Activated CD4-positive, alpha-beta T cell treated with anti-CD3 and anti-CD28 coated beads, Interleukin-2, Interleukin-4, amounts not matched to agents 100 ng/mL and 50 ng/mL, durations not matched to agents 16 hours and 8 hours (primary cell): Measurements from ENCODE around the gene SORCS2.

Experiments used
- DNase-seq: peaks from one replicate; pipeline ENCODE4 v3.0.0-alpha.2; 2020; ENCODE audit warnings: low spot score

The SORCS2 gene

DNA sequence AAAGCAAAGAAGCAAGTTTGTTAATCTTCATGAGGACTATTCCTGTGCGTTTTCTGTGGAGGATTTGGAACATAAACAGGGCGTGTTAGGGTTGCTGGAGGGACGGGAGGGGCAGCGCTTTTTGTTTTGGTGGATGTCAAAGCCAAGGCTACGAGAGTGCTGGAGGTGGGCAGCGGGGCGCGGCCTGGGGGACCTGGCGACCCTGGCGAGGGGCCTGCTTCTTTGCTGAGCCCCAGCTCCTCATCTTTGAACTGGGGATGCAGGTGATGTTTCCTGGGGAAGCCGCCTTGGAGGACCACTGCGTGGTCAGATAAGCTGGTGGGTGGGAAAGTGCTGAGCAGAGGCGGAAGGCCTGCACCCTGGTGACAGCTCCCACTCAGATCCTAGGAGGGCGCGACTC, 55.2 kb downstream of the SORCS2 start:
- DNase-seq, result no peak

DNA sequence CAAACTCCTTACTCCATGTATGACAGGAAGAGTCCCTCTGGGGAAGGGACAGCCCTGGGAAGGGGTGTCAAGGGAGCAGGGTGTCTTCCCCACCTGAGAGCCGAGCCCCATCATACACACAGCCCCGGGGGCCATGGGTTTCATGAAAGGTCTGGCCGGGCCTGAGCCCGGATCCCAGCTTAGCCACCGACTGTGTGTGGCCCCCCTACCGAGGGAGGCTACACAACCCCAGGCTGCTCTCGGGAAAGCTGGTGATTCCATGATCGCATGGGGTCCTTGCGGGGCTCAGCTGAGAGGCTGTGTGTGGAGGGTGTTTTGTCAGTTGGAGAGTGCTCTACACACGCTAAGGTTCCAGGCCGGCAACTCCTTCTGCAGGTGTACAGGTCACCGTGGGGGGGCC, 55.6 kb downstream of the SORCS2 start:
- DNase-seq, result no peak

DNA sequence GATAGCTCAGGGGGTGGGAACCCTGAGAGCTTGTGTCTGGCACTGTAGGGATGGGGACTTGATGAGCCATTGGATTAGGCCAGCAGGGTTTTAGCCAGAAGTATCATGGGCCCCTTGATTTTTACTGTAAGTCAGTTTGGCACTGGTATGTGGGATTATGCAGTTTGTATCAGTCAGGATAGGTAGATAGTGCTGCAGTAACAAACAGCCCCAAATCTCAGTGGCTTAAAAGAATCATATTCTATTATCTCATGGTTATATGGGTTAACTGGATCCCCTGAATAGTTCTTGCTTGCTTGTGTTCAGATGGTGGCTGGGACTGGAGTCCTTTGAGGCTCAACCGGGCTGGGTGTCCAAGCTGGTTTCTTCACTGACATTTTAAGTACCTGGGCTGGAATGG, 56.5 kb downstream of the SORCS2 start:
- DNase-seq, result no peak

DNA sequence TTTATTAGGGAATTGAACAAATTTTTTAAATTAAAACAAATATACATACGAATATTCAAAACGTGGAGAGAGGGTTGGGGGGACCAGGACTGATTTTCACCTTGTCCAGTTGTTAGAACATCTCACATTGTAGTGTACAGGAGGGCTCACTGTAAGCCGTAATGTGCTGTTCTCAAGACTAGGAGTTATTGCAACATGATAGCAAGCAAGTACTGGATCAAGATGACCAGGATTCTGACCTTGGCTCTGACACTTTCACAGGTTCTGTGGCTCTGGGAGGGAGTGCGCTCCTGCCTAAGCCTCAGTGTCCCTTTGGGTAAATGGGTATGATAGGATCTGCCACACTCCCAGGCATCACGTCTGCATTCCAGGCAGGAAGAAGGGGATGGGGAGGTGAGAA, 59.0 kb downstream of the SORCS2 start:
- no peak for DNase-seq

DNA sequence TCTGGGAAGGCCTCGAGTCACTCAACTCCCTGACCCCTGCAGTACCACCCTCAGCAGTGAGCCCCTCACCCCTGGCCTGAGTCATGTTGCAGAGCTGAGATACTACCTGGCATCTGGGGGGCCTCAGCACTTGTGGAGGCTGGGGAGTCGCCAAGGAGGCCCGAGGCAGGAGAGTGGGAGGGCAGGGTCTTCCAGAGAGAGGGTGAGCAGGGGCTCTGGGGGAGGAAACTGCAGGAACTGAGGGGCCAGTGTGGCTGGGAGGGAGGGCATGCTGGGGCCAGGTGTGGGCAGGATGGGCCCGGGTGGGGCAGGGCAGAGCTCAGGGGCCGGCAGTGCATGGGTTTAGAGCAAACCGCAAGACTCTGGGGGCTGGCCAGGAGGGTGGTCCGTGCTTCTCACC, 59.7 kb downstream of the SORCS2 start:
- no peak for DNase-seq

DNA sequence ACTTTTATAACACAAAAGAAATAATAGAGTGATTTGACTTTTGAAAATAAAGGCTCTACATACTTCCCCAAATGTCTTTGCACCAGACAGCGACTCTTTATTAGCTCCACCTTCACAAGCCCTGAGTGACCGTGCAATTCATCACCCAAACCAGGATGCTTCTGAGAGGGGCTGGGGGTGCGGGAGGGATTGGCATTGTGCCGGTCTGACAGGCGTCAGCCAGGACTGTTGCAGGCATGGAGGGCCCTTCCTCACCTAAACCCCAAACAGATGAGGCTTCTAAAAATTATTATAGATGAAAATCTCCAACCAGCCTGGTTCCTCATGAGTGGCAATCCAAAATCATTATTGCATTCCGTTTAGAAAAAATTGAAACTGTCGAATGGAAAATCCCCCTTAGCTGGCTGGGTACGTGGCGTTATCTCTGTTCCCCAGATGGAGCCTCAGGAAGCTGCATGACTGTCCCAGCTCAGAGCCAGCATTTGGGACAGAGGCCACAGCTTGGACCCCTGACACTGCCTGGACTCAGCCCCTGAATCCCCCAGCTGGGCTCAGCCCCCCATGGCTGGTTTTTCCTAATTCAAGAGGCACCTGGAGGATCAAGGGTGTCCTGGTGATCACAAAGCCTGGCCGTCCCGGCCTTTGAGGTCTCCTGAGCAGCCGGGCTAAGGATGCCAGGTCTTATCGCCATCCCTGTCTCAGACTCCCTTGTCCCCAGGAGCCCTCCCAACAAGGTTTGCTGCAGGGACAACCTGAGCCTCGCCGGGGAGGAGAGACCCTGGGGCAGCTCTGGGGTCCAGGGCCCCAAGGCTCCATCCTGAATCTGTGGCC, 60.4 kb downstream of the SORCS2 start:
- DNase-seq, result no peak

DNA sequence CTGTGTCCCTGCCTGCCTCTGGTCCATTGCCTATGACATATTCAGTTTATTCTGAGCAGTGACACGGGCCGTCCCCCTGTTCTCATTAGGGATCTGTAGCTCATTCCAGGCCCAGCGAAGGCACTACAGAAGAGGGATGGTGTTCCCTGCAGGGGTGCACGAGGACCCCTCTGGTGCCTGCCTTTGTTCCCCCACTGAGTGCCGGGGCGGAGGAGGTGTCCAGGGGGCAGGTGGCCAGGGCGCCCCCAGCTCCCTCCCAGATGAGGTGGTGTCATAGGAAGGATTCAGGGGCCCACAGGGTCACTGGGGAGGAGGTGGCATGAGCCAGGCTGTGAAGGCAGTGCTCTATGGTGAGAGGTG, 61.0 kb downstream of the SORCS2 start:
- DNase-seq, result no peak

DNA sequence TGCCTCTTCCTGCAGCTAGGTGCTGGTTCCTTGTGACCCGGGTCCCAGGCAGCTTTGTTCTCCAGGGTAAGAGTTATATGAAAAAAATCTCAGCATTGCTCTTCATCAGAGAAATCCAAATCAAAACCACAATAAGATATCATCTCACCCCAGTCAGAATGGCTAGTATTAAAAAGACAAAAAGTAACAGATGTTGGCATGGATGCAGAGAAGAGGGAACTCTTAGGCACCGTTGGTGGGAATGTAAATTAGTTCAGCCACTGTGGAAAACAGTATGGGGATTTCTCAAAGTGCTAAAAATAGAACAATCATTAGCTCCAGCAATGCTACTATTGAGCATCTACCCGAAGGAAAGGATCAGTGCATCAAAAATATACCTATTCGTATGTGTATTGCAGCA, 61.5 kb downstream of the SORCS2 start:
- DNase-seq, result no peak

DNA sequence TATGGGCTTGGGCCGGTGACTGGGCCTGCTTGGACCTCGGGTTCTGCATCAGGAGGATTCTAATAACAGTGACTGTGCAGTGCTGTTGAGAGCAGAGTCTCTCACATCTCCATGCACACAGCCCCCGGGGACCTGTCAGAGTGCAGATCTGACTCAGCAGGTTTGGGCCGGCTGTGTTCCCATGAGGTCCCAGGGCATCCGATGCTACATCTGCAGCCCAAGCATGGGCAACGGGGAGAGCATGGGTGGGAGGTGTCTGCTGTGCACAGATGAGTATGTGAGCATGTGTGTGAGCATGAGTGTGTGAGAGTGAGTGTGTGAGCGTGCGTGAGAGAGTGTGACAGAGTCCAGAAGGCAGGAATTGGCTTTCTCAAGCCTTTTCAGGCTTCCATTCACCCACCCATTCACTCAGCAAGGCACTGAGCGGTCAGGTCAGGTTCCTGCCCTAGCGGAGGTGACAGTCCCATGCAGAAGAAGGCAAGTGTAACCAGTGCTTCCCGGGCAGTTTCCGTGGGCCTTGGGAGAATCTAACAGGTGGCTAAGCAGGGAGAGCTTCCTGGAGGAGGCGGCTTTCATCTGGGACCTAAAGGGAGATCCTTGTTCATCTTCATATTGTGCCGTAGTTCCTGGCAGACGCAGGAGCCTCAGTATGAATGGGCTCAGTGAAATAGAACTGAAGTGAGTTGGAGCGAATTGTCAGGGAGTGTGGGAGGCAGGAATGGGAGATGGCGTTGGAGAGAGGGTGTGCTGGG, 62.6 kb downstream of the SORCS2 start:
- no peak for DNase-seq

DNA sequence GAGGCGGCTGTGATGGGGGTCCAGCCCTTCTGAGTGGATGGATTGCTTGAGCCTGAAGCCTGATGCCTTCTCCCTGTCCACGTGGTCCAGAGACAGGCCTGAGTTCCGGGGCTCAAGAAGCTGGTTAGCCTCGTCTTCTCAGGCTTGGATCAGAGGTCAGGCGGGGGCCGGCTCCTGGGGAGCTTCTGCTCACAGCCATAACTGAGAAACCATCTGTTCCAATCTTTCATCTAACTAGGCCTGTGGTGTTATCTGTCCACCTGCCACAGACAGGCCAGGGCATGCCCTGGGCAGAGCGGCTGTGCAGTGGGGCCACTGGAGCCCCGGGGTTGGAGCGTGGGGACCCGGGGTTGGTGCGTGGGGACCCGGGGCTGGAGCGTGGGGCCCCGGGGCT, 63.1 kb downstream of the SORCS2 start:
- no peak for DNase-seq

DNA sequence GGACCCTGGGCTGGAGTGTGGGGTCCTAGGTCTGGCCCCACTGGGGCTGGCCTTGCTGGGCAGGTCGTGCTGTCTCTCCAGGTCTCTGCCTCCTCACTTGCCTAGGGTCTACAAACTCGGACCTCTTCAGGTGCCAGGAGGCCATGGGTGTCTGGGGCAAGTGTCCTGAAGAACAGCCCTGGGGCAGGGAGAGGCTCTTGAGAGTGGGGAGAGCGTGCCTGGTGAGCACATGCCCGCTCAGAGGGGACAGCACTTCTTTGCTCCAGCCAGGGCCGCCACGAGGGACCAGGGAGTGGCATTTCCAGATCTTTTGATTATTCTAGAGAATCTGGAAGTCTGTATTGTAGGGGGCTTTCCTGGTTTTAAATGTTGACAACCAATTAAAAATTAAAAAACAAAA, 63.7 kb downstream of the SORCS2 start:
- no peak for DNase-seq

DNA sequence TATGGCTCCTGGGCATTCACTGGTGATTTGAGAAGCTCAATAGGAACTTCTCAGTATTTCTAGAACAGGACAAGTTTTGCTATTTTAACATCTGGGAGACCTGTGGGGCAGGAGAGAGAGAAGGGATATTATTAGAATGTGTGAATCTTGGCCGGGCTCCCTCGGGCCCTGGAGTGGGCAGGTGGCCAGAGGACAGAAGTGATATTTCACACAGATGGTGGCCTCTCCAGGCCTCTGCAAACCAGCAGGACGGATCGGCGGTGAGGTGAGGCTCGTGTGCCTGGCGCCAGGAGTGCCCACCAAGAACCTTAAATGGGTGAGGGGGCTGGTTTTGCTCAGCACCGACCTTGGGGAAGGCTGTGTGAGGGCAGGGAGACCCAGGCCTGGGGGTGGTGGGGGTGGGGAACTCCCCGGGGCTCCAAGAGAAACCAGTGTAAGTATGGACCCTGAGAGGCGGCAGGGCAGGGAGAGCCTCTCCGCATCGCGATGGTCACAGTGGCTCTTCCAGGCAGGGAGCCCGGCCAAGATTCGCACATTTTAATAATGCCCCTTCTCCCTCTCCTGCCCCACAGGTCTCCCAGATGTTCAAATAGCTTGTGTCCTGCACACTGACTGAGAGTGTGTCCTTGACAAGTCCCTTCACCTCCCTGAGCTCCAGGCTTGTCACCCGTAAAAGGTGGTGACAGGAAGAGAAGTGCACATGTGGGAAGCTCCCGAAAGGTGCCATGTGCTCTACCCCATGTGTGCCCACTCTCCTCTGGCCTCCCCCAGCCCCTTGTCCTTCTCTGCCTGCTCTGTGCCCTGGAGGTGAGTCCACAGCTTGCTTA, 64.9 kb downstream of the SORCS2 start:
- DNase-seq, result no peak

DNA sequence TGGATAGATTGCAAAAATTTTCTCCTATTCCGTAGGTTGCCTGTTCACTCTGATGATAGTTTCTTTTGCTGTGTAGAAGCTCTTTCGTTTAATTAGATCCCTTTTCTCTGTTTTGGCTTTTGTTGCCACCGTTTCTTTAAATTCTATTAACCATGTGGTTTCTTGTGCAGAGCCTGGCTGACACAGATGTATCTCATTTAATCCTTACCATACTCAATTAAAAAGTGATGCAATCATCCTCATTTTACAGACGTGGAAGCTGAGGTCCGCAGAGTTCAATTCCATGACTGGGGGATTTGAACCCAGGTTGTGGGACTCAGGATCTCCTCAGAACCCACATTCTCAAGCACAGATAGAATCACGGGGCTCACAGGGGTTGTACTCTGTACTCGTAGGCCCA, 66.7 kb downstream of the SORCS2 start:
- no peak for DNase-seq

DNA sequence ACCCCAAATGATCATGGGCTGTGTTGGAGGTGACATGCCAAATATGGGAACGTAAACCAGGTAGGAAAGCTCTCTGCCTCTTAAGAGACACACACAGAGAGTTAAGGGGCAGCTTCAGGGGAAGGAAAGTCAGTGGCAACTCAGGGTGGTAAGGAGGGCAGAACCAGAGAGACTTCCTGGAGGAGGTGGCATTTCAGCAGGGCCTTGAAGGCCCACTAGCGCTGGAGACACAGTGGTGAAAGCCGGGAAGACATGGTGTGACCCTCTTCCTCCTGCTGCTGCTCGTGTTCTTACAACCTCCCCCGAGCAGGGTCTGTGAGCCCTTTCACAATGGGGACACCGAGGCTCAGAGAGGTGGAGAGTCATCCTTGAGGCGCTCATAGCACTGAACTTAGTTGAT, 68.2 kb downstream of the SORCS2 start:
- no peak for DNase-seq

DNA sequence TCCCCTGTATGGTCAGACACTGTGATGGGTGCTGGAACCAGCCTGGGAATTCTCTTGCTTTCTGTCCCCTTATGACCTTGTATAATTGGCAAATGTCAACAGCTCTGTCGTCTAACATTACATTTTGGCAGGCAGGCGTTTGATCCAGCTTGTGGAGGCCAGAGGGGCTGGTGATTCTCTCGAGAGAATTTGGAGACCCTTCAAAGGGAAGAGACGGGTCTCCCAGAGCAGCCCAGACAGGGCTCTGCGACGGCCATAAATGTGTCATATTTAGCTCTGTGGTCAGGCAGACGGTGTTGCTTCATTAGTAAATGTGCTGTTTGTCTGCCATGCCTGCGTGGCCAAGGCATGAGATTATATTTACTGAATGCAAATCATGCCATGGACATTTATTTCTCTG, 68.7 kb downstream of the SORCS2 start:
- no peak for DNase-seq

DNA sequence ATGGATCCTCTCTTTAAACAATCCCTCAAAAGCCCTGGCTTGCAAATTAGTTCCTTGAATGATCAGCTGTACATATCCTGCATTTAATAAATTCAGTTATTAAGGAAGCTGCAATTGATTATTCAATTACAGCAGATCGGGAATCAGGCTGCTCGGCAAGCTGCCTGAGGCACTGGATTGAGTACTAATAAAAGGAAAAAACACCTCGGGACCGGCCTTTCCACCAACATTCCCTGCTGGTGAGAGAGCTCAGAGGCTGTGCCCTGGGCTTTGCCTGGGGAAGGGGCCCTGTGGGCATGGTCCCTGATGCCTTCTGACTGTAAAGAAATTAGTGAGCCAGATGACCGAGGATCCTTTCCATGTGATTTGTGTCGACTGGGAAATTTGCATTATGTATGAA, 69.2 kb downstream of the SORCS2 start:
- DNase-seq, result no peak

DNA sequence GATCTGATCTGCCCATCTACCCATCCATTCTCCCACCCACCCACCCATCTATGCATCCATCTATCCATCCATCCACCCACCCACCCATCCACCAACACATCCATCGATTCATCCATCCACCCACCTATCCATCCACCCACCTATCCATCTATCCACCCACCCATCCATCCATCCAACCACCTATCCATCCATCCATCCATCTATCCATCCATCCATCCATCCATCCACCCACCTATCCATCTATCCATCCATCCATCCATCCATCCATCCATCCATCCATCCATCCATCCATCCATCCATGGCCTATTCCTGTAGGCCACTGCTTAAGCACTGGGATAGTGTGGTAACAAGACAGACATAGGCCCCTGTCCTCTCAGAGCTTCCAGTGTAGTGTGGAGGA, 69.8 kb downstream of the SORCS2 start:
- no peak for DNase-seq

DNA sequence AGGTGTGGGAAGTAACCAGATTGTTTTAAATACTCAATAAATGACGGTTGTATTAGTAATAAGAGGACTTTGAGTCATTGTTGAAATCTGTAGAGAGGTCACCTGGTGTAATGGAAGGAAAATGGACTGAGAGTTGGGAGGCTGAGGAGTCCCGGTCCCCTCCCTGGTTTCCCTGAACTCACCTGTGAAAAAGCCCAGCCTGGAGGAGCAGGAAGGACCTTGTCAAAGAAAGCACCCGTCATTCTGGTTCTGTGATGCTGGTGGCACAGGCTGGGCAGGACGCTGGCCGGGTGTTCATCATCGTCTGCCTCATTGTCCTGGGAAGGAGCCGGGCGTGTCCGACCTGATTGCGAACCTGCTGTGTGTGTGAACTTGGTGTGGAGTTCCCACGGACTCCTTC, 70.8 kb downstream of the SORCS2 start:
- no peak for DNase-seq

DNA sequence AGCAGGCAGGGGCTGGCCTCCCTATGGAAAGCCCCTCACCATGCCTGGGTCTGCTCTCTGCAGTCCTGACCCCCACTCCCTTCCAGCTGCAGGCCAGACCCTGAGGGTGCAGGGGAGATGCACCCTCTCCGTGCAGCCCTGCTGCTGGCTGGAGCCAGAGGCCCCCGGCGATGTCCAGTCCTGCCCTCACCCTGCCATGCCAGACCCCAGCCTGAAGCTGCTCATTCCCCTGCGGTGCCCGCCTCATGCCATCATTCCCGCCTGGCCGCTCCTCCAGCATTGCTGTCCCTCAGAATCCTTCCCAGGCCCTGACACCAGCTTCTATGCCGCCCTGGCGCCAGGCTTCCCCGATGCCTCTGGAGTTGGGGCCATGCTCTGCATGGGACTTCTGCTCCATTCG, 72.4 kb downstream of the SORCS2 start:
- no peak for DNase-seq

DNA sequence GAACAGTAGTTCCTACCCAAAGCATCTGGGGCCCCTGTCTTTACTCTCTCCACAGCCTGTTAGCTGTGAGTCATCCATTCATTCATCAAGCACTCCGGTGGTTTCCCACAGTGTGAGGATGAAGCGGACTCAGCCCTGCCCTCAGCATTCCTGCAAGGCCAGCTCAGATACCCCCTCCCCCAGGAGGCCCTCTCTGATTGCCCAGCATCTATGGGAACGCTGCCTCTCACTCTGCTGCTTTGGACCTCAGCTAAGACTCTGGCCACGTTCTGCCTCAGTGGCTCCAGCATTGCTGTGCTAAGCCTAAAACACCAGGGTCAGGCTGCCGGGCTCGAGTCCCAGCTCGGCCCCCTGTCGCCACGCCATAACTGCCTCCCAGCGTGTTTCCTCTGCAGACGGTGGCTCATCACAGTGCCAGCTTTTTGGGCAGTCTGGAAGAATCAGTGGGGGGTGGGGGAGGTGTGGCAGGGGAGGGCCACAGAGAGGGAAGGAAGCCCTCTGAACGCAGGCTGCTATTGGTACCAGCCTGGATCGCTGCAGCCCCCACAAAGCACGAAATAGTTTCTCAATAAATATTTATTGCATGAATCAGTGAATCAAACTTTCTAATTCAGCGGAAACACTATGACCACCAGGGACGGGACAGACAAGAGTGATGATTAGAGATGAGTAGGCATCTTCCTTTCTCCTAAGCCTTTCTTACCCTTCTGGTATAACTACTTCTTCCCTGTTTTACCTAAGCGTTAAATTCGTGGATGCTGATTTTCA, 74.4 kb downstream of the SORCS2 start:
- no peak for DNase-seq

DNA sequence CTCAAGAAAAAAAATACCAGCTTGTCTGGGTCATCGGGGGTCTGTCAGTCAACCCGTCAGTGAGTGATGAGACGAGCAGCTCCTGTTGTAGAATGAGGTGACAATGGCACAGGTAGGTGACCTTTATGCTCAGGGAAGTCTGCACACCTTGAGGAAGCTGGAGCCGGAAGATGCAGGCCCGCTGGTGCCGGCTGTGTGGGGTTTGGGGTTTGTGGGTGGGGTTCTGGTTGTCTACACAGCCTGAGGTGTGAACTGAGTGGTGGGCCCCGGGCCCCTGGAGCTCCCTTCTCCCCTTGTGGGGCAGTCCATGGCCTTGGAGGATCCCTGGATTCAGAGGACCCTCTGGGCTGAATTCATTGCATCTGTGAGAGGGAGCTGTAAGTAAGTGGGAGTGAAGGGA, 75.5 kb downstream of the SORCS2 start:
- DNase-seq, result no peak

DNA sequence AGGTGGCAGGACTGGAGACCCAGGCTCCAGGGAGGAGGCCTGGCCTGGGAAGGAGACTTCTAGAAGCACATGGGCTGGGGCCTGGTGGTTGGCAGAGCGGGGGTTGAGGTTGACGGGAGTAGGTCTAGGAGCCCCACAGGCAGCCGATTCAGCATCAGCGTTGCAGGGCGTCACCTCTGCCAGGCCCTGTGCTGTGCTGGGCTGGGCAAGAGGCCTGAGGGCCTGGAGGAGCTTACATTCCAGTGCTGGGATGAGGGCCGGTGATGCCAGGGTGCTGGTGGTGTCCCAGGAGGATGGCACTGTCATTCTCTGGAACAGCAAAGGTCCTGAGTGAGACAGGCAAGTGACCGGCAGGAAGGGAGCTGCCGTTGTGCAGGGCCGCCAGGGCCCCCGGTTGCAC, 76.6 kb downstream of the SORCS2 start:
- DNase-seq, result no peak
